ENCODE results near the gene CNP.
A peak's percentile ranks its signal among the peaks of the same experiment; 100 is the strongest.

The CNP gene

GRCh38 chr17:41974031-41974430, 7.4 kb downstream of the CNP start:
- Mint-ChIP-seq H3K27me3 (ENCODE audit: low read depth) (no peaks in the 10 kb centered on the region), H3K27ac (peak overlapping the region in 1 of 3 experiments; percentile 46), H3K9me3 (no peaks in the 10 kb centered on the region), H3K4me3 (no peak overlapping the region), H3K36me3 (ENCODE audit: low read depth) (peaks cover 67% of the 10 kb centered on the region), H3K4me1 (peaks cover 23% of the 10 kb centered on the region)
- TF ChIP-seq, protein P1, sequence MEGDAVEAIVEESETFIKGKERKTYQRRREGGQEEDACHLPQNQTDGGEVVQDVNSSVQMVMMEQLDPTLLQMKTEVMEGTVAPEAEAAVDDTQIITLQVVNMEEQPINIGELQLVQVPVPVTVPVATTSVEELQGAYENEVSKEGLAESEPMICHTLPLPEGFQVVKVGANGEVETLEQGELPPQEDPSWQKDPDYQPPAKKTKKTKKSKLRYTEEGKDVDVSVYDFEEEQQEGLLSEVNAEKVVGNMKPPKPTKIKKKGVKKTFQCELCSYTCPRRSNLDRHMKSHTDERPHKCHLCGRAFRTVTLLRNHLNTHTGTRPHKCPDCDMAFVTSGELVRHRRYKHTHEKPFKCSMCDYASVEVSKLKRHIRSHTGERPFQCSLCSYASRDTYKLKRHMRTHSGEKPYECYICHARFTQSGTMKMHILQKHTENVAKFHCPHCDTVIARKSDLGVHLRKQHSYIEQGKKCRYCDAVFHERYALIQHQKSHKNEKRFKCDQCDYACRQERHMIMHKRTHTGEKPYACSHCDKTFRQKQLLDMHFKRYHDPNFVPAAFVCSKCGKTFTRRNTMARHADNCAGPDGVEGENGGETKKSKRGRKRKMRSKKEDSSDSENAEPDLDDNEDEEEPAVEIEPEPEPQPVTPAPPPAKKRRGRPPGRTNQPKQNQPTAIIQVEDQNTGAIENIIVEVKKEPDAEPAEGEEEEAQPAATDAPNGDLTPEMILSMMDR (IDR thresholded peaks at IDR 0.05; ENCODE audit: unreplicated experiment in 3 of 3), result no peak

GRCh38 chr17:41974658-41975057, 8.1 kb downstream of the CNP start:
- Mint-ChIP-seq H3K27me3 (ENCODE audit: low read depth) (no peaks in the 10 kb centered on the region), H3K27ac (peak overlapping the region in 1 of 3 experiments; percentile 46), H3K4me3 (no peak overlapping the region), H3K9me3 (no peaks in the 10 kb centered on the region), H3K36me3 (ENCODE audit: low read depth) (peaks cover 61% of the 10 kb centered on the region), H3K4me1 (peaks cover 23% of the 10 kb centered on the region)
- TF ChIP-seq, protein P1 (IDR thresholded peaks at IDR 0.05; ENCODE audit: unreplicated experiment in 3 of 3), result no peak

DNA sequence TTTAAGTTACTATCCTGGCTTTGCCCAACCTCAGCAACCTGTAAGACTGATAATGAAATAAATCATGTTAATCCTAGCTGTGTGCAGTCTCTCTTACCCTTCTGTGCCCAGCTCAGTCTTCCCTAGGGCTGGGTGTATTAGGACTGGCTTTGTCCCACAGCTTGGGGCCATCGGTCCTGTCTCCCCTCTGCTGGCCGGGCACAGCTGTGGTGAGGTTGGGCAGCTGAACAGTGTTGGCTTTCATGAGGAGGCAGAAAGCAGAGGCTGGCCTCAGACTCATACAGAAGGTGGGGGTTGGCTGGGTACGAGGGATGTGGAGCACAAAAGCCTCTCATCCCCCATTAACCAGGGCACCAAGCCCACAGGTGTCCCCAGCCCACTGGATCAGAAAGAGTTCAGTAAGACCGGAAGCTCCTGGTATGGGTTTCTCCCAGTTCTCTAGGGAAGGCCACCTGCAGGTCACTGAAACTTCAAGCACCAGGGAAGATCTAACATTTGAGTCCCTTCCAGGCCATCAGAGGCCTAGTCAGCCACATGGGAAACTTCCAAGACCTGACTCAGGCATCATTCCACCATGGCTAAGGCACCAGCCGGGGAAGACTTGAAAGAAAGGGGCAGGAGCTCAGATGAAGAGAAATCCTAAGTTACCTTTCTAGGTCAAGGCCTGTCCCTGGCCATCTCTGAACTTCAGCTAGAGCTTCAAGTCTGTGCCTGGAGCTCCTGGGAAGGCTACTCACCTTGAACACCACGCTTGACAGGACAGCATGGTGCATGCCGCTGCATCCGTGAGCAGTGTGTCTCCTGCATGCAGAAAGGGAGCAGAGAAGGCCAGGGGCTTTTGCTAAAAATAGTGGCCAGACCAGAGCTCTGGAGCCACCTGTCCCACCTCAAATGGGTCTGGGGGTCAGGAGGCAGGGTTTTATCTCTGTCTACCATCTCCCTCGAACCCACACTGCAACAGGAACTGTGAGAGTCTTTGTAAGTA, 8.8 kb downstream of the CNP start:
- H3K4me1 Mint-ChIP-seq, result peaks cover 23% of the 10 kb centered on the region
- H3K27ac Mint-ChIP-seq, result no peak overlapping the region
- no peaks in the 10 kb centered on the region for H3K9me3 Mint-ChIP-seq
- H3K36me3 Mint-ChIP-seq (ENCODE audit: low read depth), result peaks cover 65% of the 10 kb centered on the region
- TF ChIP-seq, protein P1 (IDR thresholded peaks at IDR 0.05; ENCODE audit: unreplicated experiment in 3 of 3), result no peak
- no peaks in the 10 kb centered on the region for H3K27me3 Mint-ChIP-seq (ENCODE audit: low read depth)
- H3K4me3 Mint-ChIP-seq, result no peak overlapping the region

- Mint-ChIP-seq H3K9me3 (no peaks in the 10 kb centered on the region), H3K36me3 (ENCODE audit: low read depth) (peaks cover 68% of the 10 kb centered on the region), H3K4me1 (peaks cover 19% of the 10 kb centered on the region), H3K27ac (peak overlapping the region; percentile 42 to 59 (median 58)), H3K27me3 (ENCODE audit: low read depth) (no peaks in the 10 kb centered on the region), H3K4me3 (no peak overlapping the region)
- TF ChIP-seq, protein P1 (IDR thresholded peaks at IDR 0.05; ENCODE audit: unreplicated experiment in 3 of 3), result no peak
These were observed 9.7 kb downstream of the CNP start for GRCh38 chr17:41976142-41976768.

DNA sequence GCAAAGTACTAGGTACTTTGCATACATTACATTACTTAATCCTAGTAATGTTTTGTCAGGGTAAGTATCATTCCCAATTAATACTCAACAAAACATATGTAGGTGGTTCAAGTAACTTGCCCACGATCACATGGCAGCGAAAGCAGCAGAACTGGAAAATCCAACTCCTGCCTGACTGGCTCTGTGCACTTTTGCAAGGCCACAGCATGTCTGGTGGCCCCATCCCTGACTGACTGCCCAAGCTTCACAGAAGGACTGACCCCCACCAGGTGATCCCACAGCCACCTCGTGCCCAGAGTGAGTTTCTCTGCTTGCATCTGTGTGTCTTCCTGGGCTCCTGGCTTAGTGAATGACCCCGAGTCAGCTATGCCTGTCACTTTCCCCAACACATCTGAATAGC, 11.4 kb downstream of the CNP start:
- peaks cover 11% of the 10 kb centered on the region for H3K4me1 Mint-ChIP-seq
- H3K9me3 Mint-ChIP-seq, result no peaks in the 10 kb centered on the region
- H3K27ac Mint-ChIP-seq, result no peak overlapping the region
- TF ChIP-seq, protein P1 (IDR thresholded peaks at IDR 0.05; ENCODE audit: unreplicated experiment in 3 of 3), result no peak
- H3K36me3 Mint-ChIP-seq (ENCODE audit: low read depth), result peaks cover 74% of the 10 kb centered on the region
- no peak overlapping the region for H3K4me3 Mint-ChIP-seq
- no peaks in the 10 kb centered on the region for H3K27me3 Mint-ChIP-seq (ENCODE audit: low read depth)
